NB4 (cell line): ENCODE results near the gene MED17.

ENCODE experiments used
- DNase-seq: peaks from one replicate; pipeline ENCODE4 v3.0.0; 2010; ENCODE audit warnings: low read depth
- H3K4me3 ChIP-seq: one replicate; pipeline ENCODE4 v1.5.1; 2011; ENCODE audit warnings: mild to moderate bottlenecking, low read depth, low read length, moderate library complexity
- MAX ChIP-seq: IDR thresholded peaks from 2 replicates; pipeline ENCODE4 v1.6.1; 2011; ENCODE audit warnings: low read depth, low read length
- MYC ChIP-seq: IDR thresholded peaks from 2 replicates; pipeline ENCODE4 v1.6.1; 2011; ENCODE audit warnings: low read depth, low read length
- POLR2A ChIP-seq: IDR thresholded peaks from 2 replicates; pipeline ENCODE4 v1.6.1; 2011; ENCODE audit warnings: mild to moderate bottlenecking; ENCODE audit not compliant: insufficient read length; ENCODE audit errors: extremely low read depth
- TF ChIP-seq, protein P1 (sequence below): IDR thresholded peaks from one replicate; pipeline ENCODE4 v1.5.1; 2012; ENCODE audit warnings: low read depth, low read length

Gene MED17

GRCh38 chr11:93840180-93840579 is 56.1 kb downstream of the MED17 start:
- TF ChIP-seq POLR2A: no peak
- no peak for TF ChIP-seq MYC
- TF ChIP-seq MAX: no peak
- TF ChIP-seq, protein P1, sequence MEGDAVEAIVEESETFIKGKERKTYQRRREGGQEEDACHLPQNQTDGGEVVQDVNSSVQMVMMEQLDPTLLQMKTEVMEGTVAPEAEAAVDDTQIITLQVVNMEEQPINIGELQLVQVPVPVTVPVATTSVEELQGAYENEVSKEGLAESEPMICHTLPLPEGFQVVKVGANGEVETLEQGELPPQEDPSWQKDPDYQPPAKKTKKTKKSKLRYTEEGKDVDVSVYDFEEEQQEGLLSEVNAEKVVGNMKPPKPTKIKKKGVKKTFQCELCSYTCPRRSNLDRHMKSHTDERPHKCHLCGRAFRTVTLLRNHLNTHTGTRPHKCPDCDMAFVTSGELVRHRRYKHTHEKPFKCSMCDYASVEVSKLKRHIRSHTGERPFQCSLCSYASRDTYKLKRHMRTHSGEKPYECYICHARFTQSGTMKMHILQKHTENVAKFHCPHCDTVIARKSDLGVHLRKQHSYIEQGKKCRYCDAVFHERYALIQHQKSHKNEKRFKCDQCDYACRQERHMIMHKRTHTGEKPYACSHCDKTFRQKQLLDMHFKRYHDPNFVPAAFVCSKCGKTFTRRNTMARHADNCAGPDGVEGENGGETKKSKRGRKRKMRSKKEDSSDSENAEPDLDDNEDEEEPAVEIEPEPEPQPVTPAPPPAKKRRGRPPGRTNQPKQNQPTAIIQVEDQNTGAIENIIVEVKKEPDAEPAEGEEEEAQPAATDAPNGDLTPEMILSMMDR: no peak
- no peak for DNase-seq
- no peak overlapping the region for H3K4me3 ChIP-seq

GRCh38 chr11:93840981-93841380 is 56.9 kb downstream of the MED17 start:
- no peak for TF ChIP-seq MYC
- TF ChIP-seq, protein P1: no peak
- TF ChIP-seq POLR2A: no peak
- TF ChIP-seq MAX: no peak
- DNase-seq: no peak
- no peak overlapping the region for H3K4me3 ChIP-seq

DNA sequence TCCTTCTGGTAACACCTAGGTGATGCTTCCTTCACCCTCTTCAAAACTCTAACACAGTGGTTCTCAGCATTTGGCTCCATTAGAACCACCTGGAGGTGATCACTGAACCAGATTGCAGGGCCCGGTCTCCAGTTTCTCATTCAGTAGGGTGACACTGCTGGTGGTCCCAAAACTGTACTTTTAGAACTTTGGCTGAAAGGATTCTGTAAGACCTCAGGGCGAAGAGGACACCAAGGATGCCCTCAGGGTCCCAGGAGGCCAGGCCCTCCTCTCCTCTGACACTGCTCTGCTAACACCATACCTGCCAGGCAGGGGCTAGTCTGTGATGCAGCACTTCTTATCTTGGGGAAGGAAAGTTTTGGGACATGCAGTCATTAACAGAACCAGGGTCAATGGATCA is 57.4 kb downstream of the MED17 start:
- H3K4me3 ChIP-seq: no peak overlapping the region
- no peak for DNase-seq
- TF ChIP-seq POLR2A (no peak), MYC (no peak), MAX (no peak)
- TF ChIP-seq, protein P1: no peak

GRCh38 chr11:93842034-93842433 is 58.0 kb downstream of the MED17 start:
- TF ChIP-seq, protein P1: no peak
- TF ChIP-seq MAX (no peak), POLR2A (no peak), MYC (no peak)
- no peak overlapping the region for H3K4me3 ChIP-seq
- DNase-seq: no peak

DNA sequence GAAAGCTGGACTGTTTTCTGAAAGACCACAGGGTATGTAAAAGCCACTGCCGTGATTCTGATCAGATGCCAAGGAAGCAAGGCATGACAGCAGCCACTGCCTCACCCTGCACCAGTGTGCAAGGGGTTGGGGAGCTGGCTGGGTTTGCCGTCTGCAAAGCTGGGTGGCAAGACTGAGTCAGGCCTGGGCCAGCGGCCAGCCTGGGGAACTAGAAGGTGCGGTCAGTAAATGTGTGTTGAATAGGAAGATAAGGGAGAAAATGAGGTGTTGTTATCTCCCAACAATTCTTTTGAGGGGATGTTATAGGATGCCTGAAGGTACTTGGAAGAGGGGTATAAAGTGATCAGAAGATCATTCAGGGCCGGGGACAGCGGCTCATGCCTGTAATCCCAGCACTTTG is 58.4 kb downstream of the MED17 start:
- no peak for DNase-seq

More for the DNA sequence above, 58.4 kb downstream of the MED17 start:
- TF ChIP-seq POLR2A (no peak), MAX (no peak), MYC (no peak)
- TF ChIP-seq, protein P1: no peak
- H3K4me3 ChIP-seq: no peak overlapping the region
